IMR-90 (cell line): ENCODE results near the gene ACE. TPM values are rescaled to one million over a fixed set of nuclear protein-coding genes. Genes with fewer than 3 reads are reported as not detected.
A peak's percentile ranks its signal among the peaks of the same experiment; 100 is the strongest.

Source experiments
- ATAC-seq: fragments of 200-7000 bp; cut with Tn5 transposase; 2 replicates; pipeline ENCODE4 v1.9.1; 2020; ENCODE audit warnings: low read depth, mild to moderate bottlenecking, moderate library complexity
- BruUV-seq: library from RNA; stranded (reverse); fragments of 400-500 nt; replicated peaks from 2 replicates; lab custom pipeline; 2021; lab: Mats Ljungman, UMichigan
- CTCF ChIA-PET: fragments of 300-600 bp; formaldehyde crosslinking; extraction: SDS; loops from one replicate; lab custom pipeline; 2021; ENCODE audit warnings: antibody characterized with exemption; lab: Yijun Ruan, JAX
- POLR2A ChIA-PET: fragments of 300-600 bp; sonication (Branson Sonifier 250); formaldehyde crosslinking; loops from one replicate; lab custom pipeline; 2022; ENCODE audit warnings: antibody characterized with exemption; ENCODE audit not compliant: unreplicated experiment; lab: Charles Lee
- DNase-seq: peaks from one replicate; pipeline ENCODE4 v3.0.0; 2013
- H2AFZ ChIP-seq: replicated peaks from 2 replicates; pipeline ENCODE3; 2013; ENCODE audit warnings: low read length, mild to moderate bottlenecking; ENCODE audit not compliant: poor library complexity
- H2AK5ac ChIP-seq: 2 replicates; pipeline ENCODE4 v1.6.1; 2013; ENCODE audit warnings: low read depth, low read length, inconsistent platforms
- H2AK9ac ChIP-seq: replicated peaks from 2 replicates; pipeline ENCODE3; 2013; ENCODE audit warnings: mild to moderate bottlenecking, low read depth, low read length, moderate library complexity; ENCODE audit not compliant: poor library complexity
- H2BK120ac ChIP-seq: 2 replicates; pipeline ENCODE4 v1.6.1; 2013; ENCODE audit warnings: low read depth, low read length, inconsistent platforms
- H2BK15ac ChIP-seq: 3 replicates; pipeline ENCODE4 v1.6.1; 2013; ENCODE audit warnings: low read depth, low read length, inconsistent platforms
- H2BK20ac ChIP-seq: 2 replicates; pipeline ENCODE4 v1.6.1; 2013; ENCODE audit warnings: low read depth, mild to moderate bottlenecking, inconsistent platforms, low read length, moderate library complexity
- H2BK5ac ChIP-seq: 2 replicates; pipeline ENCODE4 v1.6.1; 2013; ENCODE audit warnings: mild to moderate bottlenecking, low read depth, low read length, inconsistent platforms; ENCODE audit not compliant: poor library complexity, severe bottlenecking
- H3K14ac ChIP-seq: replicated peaks from 2 replicates; pipeline ENCODE4 v1.6.1; 2013; ENCODE audit warnings: low read depth, low read length, inconsistent platforms
- H3K18ac ChIP-seq: 2 replicates; pipeline ENCODE4 v1.6.1; 2013; ENCODE audit warnings: low read depth, low read length, control low read depth
- H3K23ac ChIP-seq: 2 replicates; pipeline ENCODE4 v1.6.1; 2013; ENCODE audit warnings: low read depth, low read length, inconsistent platforms
- H3K27ac ChIP-seq: 2 replicates; pipeline ENCODE4 v1.5.1; 2013; ENCODE audit warnings: mild to moderate bottlenecking, control low read depth, low read length; ENCODE audit not compliant: insufficient read depth
- H3K27me3 ChIP-seq: 2 replicates; pipeline ENCODE4 v1.6.1; 2013; ENCODE audit warnings: low read length; ENCODE audit not compliant: control insufficient read depth, insufficient read depth
- H3K36me3 ChIP-seq: 2 replicates; pipeline ENCODE4 v1.6.1; 2013; ENCODE audit warnings: low read length, mixed read lengths; ENCODE audit not compliant: control insufficient read depth, insufficient read depth
- H3K4ac ChIP-seq: 2 replicates; pipeline ENCODE4 v1.6.1; 2013; ENCODE audit warnings: low read depth, low read length, inconsistent platforms
- H3K4me1 ChIP-seq: 2 replicates; pipeline ENCODE4 v1.6.1; 2013; ENCODE audit warnings: low read length, mixed read lengths; ENCODE audit not compliant: control insufficient read depth, insufficient read depth
- H3K4me2 ChIP-seq: 2 replicates; pipeline ENCODE4 v1.6.1; 2013; ENCODE audit warnings: low read depth, mild to moderate bottlenecking, control low read depth, low read length, moderate library complexity
- H3K4me3 ChIP-seq: 2 replicates; pipeline ENCODE4 v1.5.1; 2013; ENCODE audit warnings: low read depth, mild to moderate bottlenecking, control low read depth, low read length, moderate library complexity; ENCODE audit not compliant: insufficient read depth
- H3K56ac ChIP-seq: 2 replicates; pipeline ENCODE4 v1.6.1; 2013; ENCODE audit warnings: low read length, inconsistent platforms; ENCODE audit not compliant: insufficient read depth; ENCODE audit errors: extremely low read depth
- H3K79me1 ChIP-seq, 2 experiments: 2 replicates each; pipeline ENCODE4 v1.6.1; 2013; ENCODE audit warnings: low read length in 2 of 2, inconsistent platforms in 1 of 2, low read depth in 1 of 2
- H3K9ac ChIP-seq: 2 replicates; pipeline ENCODE4 v1.6.1; 2013; ENCODE audit warnings: low read depth, low read length, control low read depth
- H3K9me1 ChIP-seq: 2 replicates; pipeline ENCODE4 v1.6.1; 2013; ENCODE audit warnings: low read length, inconsistent platforms; ENCODE audit not compliant: insufficient read depth
- H3K9me3 ChIP-seq: 2 replicates; pipeline ENCODE4 v1.6.1; 2013; ENCODE audit warnings: low read length; ENCODE audit not compliant: control insufficient read depth, insufficient read depth
- H4K20me1 ChIP-seq: 2 replicates; pipeline ENCODE4 v1.6.1; 2013; ENCODE audit warnings: low read length, inconsistent platforms; ENCODE audit not compliant: insufficient read depth
- H4K5ac ChIP-seq: 2 replicates; pipeline ENCODE4 v1.6.1; 2013; ENCODE audit warnings: mild to moderate bottlenecking, low read depth, low read length, control low read depth
- H4K8ac ChIP-seq, 2 experiments: 2 replicates each; pipeline ENCODE4 v1.6.1; 2013; ENCODE audit warnings: low read depth in 2 of 2, low read length in 2 of 2, control low read depth in 1 of 2, inconsistent platforms in 1 of 2
- H4K91ac ChIP-seq: 2 replicates; pipeline ENCODE4 v1.6.1; 2013; ENCODE audit warnings: low read depth, low read length, inconsistent platforms; ENCODE audit not compliant: insufficient read depth
- MAFK ChIP-seq: IDR thresholded peaks from 2 replicates; pipeline ENCODE4 v1.6.1; 2012; ENCODE audit warnings: low read depth, low read length, improper control_type of control experiment
- RFX5 ChIP-seq: IDR thresholded peaks from 2 replicates; pipeline ENCODE4 v1.8.0; 2012; ENCODE audit warnings: low read depth, mild to moderate bottlenecking, low read length, moderate library complexity
- WGBS, 2 experiments: methylation state at CpG; one replicate each; pipeline versions ENCODE4 v1.1.5 to v1.1.7; 2013; ENCODE audit warnings: missing lambda C conversion rate in 2 of 2; ENCODE audit not compliant: insufficient read length in 1 of 2; ENCODE audit errors: extremely low coverage in 2 of 2; 5-methylcytosine and 5-hydroxymethylcytosine counted together
- dilution Hi-C: fragments of 300-500 bp; cut with HindIII; formaldehyde crosslinking; loops from one replicate; pipeline ENCODE4 v1.14.3; 2018; ENCODE audit warnings: low sequenced_read_pairs; ENCODE audit not compliant: unreplicated experiment
- in situ Hi-C: fragments of 300-500 bp; cut with MboI; formaldehyde crosslinking; loops from 3 replicates; pipeline ENCODE4 v1.14.3; 2019; ENCODE audit warnings: low sequenced_read_pairs, inconsistent platforms, mixed read lengths
- intact Hi-C: fragments of 100-400 bp; cut with micrococcal nuclease; formaldehyde crosslinking; loops from 2 replicates; pipeline ENCODE4 v1.10.0; 2022
- polyA plus RNA-seq, 3 experiments: library from polyadenylated mRNA; depleted of rRNA; stranded (reverse); fragments of >200 nt; gene quantifications; 2 replicates each; pipeline ENCODE4 v1.2.3, GENCODE V29; 2012; ENCODE audit warnings: low replicate concordance in 1 of 3
- total RNA-seq: library from RNA; depleted of rRNA; stranded (reverse); fragments of >200 nt; gene quantifications from 2 replicates; pipeline ENCODE4 v1.2.3, GENCODE V29; 2012

ACE gene
- total and polyA plus RNA-seq, 2 of the 4 experiments (the other 2 are of a cell fraction), result 1.4 to 5.8 TPM

DNA sequence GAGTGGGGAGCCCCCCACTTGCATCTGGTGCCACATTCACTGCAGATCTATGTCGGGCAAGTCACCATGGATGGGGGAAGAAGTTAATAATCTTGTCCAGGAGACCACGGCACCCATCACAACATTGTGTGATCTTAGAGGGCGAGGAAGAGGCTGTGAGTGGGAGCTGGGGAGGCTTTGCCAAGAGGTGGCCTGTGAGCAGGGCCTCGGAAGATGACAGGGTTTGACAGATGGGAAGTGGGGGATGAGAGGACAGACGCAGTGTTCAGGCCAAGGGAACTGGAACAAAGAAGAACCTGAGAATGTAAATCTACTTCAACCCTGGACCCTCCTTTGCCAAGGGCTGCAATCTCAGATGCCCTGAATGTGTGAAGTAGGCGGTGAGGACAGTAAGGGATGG, 12.4 kb downstream of the ACE start:
- Histone ChIP-seq H3K27me3 (peaks cover 9% of the 10 kb centered on the region; the same call in 1 of the 2 replicates), H2AK5ac (no peak overlapping the region), H2BK15ac (no peak overlapping the region), H3K9me3 (no peaks in the 10 kb centered on the region), H4K5ac (no peak overlapping the region), H3K23ac (no peak overlapping the region), H3K56ac (no peak overlapping the region), H2AFZ (no peak overlapping the region), H3K4me3 (no peak overlapping the region), H2BK120ac (no peak overlapping the region), H3K36me3 (no peaks in the 10 kb centered on the region), H3K4ac (peak overlapping the region; percentile 50; the same call in 1 of the 2 replicates), H2AK9ac (no peak overlapping the region), H4K91ac (no peak overlapping the region), H4K8ac (no peak overlapping the region), H3K9me1 (no peaks in the 10 kb centered on the region; the same call in 1 of the 2 replicates), H3K27ac (no peak overlapping the region), H3K14ac (0 out of 2 replicates have a peak overlapping the region, but pooled peaks have one; percentile 32), H2BK5ac (no peak overlapping the region), H3K4me1 (no peaks in the 10 kb centered on the region), H3K18ac (no peak overlapping the region), H3K79me1 (no peaks in the 10 kb centered on the region), H3K9ac (no peak overlapping the region), H3K4me2 (no peak overlapping the region), H4K20me1 (no peaks in the 10 kb centered on the region), H2BK20ac (no peak overlapping the region)
- POLR2A ChIA-PET, result no interaction called here
- DNase-seq (no peak), ATAC-seq (no peak)
- BruUV-seq, result no TSS peak
- no peak for TF ChIP-seq MAFK
- no peak for TF ChIP-seq RFX5
- in situ Hi-C loops, result no loop called here
- CTCF ChIA-PET, result no interaction called here
- WGBS, 2 experiments, result no CpG with 5 or more reads among the region's 6 CpGs
- dilution Hi-C loops, result no loop called here
- intact Hi-C loops, result no loop called here
